GM18498 (cell line): ENCODE data around the gene CCR8.

ENCODE experiments used
- ATAC-seq: cut with Tn5 transposase; IDR thresholded peaks from one replicate; pipeline ENCODE4 v1.9.1; 2021; ENCODE audit warnings: mild to moderate bottlenecking, moderate library complexity; ENCODE audit not compliant: unreplicated experiment

Gene CCR8, protein sequence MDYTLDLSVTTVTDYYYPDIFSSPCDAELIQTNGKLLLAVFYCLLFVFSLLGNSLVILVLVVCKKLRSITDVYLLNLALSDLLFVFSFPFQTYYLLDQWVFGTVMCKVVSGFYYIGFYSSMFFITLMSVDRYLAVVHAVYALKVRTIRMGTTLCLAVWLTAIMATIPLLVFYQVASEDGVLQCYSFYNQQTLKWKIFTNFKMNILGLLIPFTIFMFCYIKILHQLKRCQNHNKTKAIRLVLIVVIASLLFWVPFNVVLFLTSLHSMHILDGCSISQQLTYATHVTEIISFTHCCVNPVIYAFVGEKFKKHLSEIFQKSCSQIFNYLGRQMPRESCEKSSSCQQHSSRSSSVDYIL

DNA sequence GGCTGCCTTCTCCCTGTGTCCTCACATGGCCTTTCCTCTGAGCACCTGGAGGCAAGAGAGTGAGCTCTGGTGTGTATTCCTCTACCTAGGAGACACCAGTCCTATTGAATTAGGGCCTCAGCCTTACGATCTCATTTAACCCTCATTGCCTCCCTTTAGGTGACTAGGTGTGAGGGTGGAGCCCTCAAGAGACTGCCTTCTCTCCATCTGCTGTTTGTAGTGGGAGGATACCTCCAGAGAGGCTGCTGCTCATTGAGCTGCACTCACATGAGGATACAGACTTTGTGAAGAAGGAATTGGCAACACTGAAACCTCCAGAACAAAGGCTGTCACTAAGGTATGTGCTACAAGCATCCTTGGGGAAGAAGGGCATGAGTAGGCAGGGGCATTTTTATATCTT lies at the start of gene CCR8:
Gene CCR8 (plus strand): TSS at position 217 of the 400 bp plus-strand sequence. CDS start 2,623 bp downstream, outside the sequence.
- ATAC-seq, result no peak

DNA sequence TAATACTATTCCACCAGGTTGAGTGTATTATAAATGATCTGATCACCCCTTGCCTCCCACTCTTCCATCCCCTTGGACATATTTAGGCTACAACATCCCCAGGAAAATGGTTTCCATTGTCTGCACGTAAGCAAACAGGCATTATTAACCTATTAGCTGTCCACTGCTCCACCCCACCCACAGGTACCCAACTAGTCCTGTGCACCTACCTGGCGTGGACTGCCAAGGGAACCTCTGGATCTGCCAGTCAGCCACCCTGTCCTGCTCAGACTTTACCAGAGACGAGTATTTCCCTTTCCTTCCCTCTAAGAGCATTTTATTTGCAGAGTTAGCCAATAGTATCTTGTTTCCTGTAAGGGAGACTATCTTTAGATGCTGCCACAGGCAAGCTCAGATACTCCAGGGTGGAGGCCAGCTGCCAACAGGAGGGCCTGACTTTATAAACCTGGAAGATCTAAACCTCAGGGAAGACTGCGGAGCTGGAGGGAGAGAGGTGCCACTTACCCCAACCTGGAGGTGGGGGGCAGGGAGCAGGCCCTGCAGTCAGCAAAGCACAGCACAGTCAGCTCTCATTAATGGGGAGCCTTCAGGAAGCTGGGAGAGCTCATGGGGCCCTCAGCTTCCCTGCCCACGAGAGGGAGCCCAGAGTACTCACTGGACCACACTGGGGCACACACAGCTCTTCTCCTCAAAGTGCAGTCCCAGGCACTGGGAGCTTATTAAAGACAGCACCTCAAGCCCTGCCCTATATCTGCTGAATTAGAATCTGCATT lies 49.6 kb upstream of the CCR8 start, which contains the start of gene CX3CR1:
Gene CX3CR1 (minus strand): TSS at position 292 of the 773 bp plus-strand sequence. CDS start 13,527 bp downstream, outside the sequence.
- ATAC-seq, result no peak

DNA sequence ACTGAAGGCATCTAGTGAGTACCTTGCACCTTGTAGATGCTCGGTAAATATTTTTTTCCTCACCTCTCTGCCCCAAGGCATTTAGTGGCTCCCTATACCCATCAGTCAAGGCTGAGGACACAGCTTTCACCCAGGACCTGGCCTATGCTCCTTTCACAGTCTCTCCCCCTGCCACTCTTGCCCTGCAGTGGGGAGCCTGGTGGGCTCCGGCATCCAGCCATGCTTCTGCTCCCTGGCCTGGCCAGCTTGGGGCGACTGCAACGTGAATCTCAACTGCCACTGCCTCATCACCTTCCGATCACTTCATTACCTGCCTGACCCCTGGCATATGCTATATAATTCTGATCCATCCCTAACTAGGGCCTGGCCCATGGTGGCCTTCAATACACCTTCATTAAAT lies 48.9 kb upstream of the CCR8 start:
- ATAC-seq, result no peak

DNA sequence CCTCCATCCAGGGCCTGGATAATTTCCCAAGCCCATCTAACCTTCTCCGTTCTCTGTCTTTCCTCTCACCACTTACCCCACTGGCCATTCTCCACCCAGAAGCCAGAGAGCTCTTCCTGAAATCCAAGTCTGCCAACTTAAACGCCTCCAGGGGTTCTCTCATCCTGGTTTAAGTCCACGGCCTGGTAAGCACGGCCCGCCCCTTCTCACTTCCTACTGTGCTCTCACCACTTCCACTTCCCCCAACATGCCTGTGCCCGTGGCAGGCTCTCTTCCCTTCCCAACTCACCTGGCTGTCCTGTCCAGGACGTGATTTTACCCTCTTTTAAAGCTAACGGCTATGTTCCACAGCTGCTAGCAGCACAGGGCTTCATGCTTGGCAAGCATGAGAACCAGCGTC lies 48.0 kb upstream of the CCR8 start:
- no peak for ATAC-seq

DNA sequence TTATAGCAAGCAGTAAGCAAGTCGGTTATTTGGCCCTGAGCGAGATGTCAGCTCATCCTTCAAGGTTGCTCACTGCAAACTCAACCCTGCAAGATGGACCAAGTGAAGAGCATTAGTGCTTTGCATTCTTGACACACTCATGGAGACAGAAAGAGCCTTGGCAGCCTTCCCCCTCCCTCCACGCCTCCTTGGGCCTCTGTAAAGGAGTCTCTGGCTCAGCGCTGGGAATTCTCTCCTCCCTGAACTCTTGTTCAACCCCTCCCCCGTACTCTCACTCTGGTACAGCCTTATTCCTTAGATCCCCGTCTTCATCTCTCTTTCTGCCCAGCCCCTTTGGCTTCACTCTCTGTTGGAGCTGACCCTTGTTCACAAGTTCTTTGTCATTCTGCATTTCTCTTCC lies 47.5 kb upstream of the CCR8 start:
- no peak for ATAC-seq

DNA sequence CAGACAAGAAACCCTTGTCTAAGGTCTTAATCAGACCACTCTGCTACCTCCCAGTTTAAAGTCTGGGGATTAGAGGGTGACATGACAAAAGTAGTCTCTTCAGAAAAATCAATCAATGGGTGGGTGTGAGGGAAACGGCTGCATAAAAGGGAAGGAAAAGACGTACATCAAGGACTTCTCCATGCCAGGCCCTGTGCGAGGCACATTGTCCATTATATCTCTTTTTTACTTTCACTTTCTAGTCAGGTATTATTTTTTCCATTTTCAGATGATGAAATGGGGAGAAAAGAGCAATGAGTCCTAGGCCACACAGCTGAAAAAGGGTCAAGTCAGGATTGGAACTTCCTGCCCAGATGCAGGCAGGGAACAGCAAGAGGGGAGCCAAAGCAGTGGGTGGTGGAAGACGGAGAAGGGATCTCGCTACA lies 45.0 kb upstream of the CCR8 start:
- no peak for ATAC-seq

DNA sequence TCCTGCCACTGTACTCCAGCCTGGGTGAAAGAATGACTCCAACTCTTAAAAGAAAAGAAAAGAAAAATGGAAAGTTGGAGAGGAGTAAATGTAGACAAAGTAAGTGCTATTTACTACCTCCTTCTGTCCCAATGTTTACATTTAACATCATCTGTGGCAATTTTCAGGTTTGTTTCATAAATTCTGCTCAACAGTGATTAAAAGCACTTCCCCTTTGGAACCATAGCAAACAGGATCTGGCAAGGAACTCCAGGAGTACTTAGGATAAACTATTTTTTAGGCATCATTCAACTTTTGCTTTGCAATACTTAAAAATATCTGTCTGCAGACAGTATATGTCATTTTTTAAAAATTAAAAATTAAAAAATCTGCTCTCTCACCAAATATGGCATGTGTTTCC lies 44.2 kb upstream of the CCR8 start:
- ATAC-seq, result no peak

DNA sequence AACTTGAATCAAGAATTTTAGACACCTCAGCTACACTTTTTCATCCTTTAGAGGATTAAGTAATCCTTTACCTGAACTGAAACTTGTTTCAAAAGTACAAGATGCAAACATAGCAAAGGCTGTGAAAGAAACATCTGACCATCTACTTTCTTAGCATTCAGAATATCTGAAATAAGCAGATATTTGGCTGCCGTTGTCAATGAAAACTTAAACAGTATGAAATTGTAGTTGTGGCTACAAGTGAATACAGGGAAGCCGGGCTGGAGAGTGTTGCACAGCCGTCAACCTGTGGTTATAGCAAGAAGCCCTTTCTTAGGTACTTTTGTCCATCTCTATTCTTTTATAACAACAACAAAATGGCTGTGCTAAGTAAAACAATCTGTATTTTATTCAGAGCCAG lies 42.7 kb upstream of the CCR8 start:
- no peak for ATAC-seq

DNA sequence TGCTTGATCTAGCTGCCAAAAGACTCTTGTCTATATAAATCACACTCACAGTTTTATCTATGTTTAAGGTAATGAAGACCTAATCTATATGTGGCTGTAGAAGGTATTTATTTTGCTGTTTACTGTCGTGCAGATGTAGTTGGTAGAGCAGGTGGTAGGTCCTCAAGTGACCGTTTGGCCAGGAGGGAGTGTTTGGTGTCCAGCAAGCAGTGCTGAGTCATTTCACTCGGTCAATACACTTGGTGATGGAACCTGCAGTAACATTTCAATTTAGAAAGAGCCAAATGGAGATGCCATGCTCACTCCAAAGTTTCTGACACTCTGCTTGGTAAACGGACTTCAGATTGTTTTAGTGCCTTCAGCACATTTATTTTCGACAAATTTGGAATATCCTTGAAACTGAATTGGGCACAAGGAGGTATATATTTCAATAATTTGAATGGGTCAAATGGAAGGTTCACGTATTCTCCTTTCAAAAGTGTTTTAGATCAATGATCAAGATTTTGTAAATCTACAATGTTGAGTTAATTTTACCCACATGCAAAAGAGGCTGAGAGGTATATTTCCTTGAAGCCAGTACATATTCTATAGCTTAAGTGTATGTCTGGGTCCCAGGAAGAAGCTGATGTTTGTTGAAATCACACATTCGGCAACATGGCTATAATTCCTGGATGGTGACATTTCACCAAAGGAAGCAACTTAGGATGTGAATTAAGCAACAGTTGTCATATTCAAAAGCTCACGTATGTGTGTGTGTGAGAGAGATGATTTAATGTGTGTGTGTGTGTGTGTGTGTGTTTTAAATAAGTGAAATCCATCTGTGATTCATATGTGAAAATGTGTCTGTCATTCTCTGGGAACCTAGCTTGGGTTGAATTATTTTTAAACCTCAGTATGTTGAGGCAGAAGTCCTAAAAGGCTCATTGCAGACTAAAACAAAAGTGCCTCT lies 42.0 kb upstream of the CCR8 start:
- ATAC-seq, result no peak

DNA sequence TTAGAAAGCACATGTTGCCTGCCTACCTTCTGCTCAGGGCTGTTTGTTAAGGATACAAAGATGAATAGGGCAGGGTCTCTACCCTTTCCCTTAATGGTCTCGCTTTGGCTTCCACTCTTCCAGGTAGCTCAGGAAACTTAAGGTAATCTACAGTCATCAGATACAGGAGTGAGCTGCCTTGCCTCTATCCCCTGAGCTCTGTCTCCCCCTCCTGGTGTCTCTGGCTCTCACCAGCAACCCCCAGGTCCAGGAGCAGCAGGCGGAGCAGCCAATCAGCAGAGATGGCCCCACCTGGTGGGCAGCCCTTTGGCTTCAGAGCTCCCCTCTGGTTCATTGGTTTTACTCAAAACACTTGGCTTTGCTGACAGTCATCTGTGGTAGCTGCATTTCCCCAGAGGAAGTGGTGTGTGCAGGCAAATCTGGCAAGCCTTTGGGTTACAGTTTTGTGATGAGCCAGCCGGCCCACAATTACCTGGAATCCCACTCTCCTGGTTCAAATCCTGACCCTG lies 41.2 kb upstream of the CCR8 start:
- peak; percentile 97 for ATAC-seq

DNA sequence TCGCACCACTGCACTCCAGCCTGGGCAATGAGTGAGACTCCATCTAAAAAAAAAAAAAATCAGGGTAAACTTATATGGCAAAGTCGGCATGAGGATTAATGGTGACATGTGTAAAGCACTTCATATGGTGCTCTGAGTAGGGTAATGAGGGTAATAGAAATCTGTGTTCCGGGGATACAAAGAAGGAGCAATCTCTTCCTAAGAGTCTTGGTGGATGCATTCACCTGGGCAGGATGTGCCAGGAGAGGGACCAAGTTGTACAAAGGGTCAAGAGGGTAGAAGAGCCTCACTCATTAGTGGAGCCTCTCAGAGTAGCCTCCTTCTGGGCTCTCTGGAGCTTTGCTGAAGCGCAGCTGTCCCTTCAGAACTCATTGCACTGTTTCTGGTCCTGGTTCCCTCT lies 40.4 kb upstream of the CCR8 start:
- ATAC-seq, result no peak

DNA sequence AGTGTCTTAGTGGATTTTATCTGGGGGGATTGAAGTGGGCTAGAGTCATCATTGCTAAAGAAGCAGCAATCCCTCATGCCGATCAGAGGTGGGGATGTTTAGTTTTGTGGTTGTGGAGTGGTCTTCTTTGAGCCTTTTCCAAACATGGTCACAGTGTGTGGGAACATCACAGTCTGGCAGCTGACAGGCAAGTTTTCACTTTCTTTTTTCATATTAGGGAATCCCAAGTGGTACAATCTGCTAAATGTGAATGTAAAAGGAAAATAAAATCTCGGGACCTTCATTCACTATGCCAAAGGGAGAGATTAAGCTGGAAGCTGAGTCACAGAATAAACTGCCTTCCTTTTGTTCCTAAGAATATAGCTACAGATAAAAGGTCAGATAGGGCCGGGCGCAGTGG lies 39.3 kb upstream of the CCR8 start:
- ATAC-seq, result no peak

DNA sequence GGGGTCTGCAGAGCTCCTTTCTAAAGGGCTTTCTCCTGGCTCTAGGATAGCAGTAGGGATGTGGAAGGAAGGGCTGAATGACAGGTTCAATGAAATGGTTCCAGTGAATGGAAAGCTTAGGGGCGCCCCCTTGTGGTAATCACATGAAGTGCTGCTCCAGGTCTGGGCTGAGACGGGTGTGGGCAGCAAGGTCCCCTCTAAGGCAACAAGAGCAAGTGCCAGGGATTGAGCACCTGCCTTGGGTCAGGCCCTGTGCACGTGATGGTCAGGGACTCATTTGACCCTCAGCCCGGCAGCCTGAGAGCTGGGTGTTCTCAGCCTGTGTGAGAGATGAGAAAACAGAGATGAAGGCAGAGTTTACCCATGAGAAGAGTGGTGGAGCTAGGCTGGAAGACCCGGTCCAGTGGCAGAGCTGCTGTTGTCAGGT lies 37.6 kb upstream of the CCR8 start:
- ATAC-seq, result no peak

DNA sequence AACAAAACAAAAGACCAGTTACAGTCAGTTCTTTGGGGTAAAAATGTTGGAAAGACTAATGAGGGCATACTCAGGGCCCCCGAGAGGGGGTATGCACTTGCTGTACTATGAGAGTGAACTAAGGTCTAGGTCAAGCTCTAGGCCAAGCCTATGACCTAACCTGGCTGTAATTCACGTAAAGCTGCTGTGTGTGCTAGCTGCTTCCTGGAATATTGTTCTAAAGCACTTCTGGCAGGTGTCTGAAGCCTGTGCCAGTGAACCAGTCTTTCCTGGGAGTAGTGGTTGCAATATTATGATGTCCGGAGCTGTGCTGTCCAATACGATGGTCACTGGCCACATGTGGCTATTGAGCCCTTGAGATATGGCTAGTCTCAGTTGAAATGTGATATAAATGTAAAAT lies 36.5 kb upstream of the CCR8 start:
- ATAC-seq, result no peak

DNA sequence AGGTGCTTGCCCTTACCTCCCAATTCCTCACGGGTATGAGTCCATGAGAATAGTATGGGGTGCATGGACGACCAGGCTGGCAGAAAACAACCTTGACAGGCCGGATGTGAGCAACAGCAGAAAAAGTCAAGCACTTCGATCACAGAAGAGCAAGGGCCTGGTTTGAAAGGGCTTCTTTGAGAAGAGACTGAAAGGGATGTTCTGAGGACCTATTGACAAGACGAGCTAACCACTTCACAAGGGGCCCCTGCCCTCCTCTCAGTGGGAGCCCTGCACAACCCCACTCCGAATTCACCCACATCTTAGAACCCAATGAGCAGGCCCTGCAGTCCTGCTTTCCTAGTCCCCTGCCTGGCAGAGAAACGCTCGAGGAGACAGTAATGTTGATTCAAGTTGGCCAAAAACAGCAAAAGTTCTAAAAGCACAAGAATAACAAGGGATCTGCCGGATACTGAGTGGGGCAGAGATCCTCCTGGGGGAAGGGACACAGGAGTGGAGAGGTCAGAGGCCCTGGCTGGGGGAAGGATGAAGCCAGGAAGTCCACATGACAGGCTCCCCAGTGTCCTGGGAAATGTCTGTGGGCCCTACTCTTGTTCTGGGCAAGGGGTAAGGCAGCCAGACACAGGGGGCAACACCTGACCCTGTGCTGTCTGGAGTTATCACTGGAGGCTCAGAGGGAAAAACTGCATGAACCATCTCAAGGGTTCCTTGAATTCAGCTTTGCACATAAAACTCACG lies 34.9 kb upstream of the CCR8 start:
- ATAC-seq, result no peak

DNA sequence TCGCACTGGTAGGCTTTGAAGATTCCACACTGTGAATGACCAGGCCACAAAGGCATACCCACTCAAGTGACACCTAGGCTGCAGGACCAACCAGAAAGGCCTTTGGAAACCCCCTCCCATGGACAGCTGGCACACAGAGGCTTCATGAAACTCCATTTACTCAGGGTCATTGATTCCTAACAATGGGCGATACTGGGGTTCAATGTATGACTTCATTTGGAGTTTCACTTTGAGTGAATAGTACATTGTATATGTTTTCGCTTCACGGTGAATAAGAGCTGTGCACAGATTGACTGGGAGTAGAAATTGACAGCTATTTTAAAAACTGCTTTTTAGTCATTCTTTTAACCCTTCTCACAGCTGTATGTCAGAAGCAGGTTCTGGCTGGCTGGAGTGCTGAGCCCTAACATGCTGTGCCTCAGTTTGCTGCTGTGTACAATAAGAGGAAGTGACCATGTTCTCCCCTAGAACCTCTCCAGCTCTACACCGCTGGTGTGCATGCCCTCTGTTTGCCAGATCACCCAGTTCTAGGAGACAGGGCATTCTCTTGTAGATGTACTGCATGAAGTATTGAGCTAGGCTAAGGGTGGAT lies 34.2 kb upstream of the CCR8 start:
- ATAC-seq, result peak; percentile 79

DNA sequence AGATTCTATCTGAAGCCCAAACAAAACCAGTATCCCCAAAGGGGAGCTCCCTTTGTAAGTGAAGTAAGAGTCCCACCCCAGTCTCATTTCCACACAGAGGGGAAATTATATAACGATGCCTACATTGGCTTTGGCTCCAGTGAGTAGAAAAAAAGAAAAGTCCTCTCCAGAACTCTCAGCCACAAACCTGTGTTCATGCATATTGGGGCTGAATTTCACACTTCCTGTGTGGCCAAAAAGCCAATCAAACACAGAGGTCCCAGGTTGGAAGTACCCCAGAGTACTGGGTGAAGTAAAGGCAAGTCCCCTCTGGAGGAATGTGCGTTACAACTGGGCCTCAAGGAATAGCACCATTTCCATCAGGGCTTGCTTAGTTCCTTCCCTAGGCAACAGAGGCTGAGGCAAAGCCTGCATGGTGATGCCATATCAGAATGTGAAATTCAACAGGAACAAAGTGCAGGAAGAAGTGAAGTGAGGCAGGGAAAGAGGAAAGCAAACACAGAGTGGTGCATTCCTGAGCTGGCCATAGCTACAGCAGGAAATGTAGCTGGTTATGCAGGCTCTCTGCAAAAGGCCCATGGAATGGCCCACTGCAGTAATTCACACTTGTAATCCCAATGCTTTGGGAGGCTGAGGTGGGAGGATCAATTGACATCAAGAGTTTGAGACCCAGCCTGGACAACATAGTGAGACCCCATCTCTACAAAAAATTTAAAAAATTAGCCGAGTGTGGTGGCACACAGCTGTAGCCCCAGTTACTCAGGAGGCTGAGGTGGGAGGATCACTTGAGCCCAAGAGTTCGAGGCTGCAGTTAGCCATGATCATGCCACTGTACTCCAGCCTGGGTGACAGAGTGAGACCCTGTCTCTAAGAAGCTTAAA lies 33.1 kb upstream of the CCR8 start:
- ATAC-seq, result no peak

DNA sequence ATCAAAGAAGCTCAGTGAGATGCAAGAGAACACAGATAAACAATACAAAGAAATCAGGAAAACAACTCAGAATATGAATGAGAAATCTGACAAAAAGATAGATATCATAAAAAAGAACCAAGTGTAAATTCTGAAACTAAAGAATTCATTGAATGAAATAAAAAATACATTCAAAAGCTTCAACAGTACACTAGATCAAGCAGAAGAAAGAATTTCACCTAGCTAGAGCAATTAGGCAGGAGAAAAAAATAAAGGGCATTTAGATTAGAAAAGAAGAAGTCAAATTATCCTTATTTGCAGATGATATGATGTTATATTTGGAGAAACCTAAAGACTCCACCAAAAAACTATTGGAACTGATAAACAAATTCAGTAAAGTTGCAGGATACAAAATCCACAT lies 30.2 kb upstream of the CCR8 start:
- ATAC-seq, result no peak

DNA sequence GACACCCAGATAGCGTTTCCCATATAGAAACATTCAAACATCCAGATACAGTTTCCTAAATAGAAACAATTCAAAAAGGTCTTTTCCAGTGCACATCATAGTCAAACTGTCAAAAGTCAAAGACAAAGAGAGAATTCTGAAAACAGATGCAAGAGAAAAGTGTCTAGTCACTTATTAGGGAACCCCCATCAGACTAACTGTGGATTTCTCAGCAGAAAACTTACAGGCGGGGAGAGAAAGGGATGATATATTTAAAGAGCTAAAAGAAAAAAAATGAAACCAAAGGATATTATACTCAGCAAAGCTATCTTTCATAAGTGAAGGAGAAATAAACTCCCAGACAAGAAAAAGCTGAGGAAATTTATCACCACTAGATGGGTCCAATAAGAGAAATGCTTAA lies 27.3 kb upstream of the CCR8 start:
- no peak for ATAC-seq
